ENCODE data around the gene POLL.

Gene POLL

DNA sequence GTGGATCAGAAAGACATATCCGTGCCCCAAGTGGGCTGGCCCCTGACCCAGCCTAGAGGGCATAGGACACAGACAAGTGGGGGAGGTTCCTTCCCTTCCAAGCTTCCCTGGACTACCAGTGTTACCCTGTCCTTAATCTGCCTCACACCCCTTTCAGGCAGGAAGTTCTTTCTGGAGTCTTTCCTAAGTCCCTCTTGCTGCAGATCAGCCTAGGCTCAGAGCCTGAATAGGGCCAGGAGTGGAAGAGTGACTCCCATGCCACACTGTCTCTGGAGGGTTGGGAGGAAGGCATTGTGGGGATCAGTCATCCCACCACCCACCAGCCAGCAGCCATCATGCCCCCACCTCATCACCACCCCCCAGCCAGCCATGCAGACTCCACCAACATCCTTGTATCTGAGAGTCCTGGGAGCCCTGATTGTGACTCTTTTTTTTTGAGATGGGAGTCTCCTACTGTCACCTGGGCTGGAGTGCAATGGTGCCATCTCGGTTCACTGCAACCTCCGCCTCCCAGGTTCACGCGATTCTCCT is 22.6 kb downstream of the POLL start:
- H3F3A ChIP-seq (ENCODE audit: control insufficient read depth, insufficient read depth), result no peaks in the 10 kb centered on the region
- no peaks in the 10 kb centered on the region for H3K9me3 ChIP-seq (ENCODE audit: control insufficient read depth, insufficient read depth, low read length)
- no peak overlapping the region for H3K4me3 ChIP-seq (ENCODE audit: low read length)
- no peaks in the 10 kb centered on the region for H3K79me2 ChIP-seq (ENCODE audit: control insufficient read depth, low read length)
- no peaks in the 10 kb centered on the region for H3K36me3 ChIP-seq (ENCODE audit: control insufficient read depth, low read length)
- H3K27ac ChIP-seq (ENCODE audit: low read depth, low read length), result no peak overlapping the region
- H3K4me2 ChIP-seq (ENCODE audit: low read length), result no peak overlapping the region
- no peaks in the 10 kb centered on the region; the same call in 1 of the 2 replicates for H4K20me1 ChIP-seq (ENCODE audit: control insufficient read depth, insufficient read depth, low read depth, low read length)
- peaks cover 20% of the 10 kb centered on the region for H3K4me1 ChIP-seq (ENCODE audit: control insufficient read depth, low read length)
- H3K9me2 ChIP-seq (replicated peaks; ENCODE audit: control insufficient read depth, low read length), result no peaks in the 10 kb centered on the region
- H3K27me3 ChIP-seq (ENCODE audit: control insufficient read depth, low read length), result peaks cover 47% of the 10 kb centered on the region
- TF ChIP-seq EZH2phosphoT487 (IDR thresholded peaks at IDR 0.05; ENCODE audit: borderline replicate concordance, low read length), result no peak
- TF ChIP-seq, protein P1, sequence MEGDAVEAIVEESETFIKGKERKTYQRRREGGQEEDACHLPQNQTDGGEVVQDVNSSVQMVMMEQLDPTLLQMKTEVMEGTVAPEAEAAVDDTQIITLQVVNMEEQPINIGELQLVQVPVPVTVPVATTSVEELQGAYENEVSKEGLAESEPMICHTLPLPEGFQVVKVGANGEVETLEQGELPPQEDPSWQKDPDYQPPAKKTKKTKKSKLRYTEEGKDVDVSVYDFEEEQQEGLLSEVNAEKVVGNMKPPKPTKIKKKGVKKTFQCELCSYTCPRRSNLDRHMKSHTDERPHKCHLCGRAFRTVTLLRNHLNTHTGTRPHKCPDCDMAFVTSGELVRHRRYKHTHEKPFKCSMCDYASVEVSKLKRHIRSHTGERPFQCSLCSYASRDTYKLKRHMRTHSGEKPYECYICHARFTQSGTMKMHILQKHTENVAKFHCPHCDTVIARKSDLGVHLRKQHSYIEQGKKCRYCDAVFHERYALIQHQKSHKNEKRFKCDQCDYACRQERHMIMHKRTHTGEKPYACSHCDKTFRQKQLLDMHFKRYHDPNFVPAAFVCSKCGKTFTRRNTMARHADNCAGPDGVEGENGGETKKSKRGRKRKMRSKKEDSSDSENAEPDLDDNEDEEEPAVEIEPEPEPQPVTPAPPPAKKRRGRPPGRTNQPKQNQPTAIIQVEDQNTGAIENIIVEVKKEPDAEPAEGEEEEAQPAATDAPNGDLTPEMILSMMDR (IDR thresholded peaks at IDR 0.05; ENCODE audit: low read depth, low read length, poor library complexity, severe bottlenecking), result no peak

DNA sequence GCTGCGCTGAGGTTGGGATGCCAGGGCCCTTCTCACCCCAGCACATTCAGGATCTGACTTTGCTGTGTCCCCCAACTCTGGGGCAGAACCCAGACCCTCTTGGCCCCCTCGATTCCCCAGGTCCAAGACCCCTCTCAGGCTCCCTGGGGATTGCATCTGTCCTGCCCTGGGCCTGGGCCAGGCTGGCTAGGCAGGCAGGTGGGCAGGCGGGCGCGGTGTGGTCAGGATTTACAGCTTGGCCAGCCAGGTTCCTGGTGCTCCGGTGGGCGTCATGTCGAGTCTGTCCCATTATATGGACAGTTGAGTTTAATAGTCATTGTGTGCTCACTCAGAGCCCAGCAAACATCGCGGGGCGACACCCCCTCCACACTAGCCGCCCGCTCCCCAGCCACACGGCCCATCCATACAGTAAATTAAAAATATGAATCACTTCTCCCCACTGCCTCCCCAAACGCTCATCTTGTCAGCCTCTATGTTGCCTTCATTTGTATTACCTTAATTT is 23.5 kb downstream of the POLL start:
- H4K20me1 ChIP-seq (ENCODE audit: control insufficient read depth, insufficient read depth, low read depth, low read length), result no peaks in the 10 kb centered on the region; the same call in 1 of the 2 replicates

DNA sequence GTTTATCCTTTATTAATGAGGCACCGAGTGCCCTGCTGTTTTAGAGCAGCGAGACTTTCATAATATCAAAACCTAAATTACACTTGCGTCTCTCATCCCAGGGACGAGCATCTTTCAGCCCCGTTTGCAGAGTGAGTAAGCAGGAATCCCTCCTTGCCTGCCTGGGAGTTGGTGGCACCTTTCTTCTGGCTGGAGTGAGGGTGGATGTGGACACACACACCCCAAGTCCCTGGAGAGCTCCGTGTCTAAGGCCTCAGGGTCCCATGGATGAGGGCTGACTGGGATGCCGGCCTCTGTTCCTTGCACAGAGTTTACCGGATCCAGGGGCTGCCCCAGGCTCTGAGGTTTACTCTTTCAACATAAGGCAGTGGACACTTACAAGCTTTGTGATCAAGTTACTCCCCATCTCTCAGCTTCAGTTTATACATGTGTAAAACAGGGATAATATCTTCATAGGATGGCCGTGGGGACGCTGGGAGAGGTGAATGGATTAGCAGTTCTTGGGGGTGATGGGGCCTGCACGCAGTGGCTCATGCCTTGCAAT is 24.5 kb downstream of the POLL start:
- TF ChIP-seq, protein P1 (IDR thresholded peaks at IDR 0.05; ENCODE audit: low read depth, low read length, poor library complexity, severe bottlenecking), result no peak
- TF ChIP-seq EZH2phosphoT487 (IDR thresholded peaks at IDR 0.05; ENCODE audit: borderline replicate concordance, low read length), result no peak
- no peak overlapping the region for H3K27ac ChIP-seq (ENCODE audit: low read depth, low read length)
- H3K27me3 ChIP-seq (ENCODE audit: control insufficient read depth, low read length), result peaks cover 33% of the 10 kb centered on the region
- H3K4me1 ChIP-seq (ENCODE audit: control insufficient read depth, low read length), result peaks cover 11% of the 10 kb centered on the region
- no peaks in the 10 kb centered on the region for H4K20me1 ChIP-seq (ENCODE audit: control insufficient read depth, insufficient read depth, low read depth, low read length)
- H3K4me2 ChIP-seq (ENCODE audit: low read length), result no peak overlapping the region
- no peaks in the 10 kb centered on the region for H3K36me3 ChIP-seq (ENCODE audit: control insufficient read depth, low read length)
- no peaks in the 10 kb centered on the region for H3K9me2 ChIP-seq (replicated peaks; ENCODE audit: control insufficient read depth, low read length)
- H3K9me3 ChIP-seq (ENCODE audit: control insufficient read depth, insufficient read depth, low read length), result no peaks in the 10 kb centered on the region
- H3F3A ChIP-seq (ENCODE audit: control insufficient read depth, insufficient read depth), result no peaks in the 10 kb centered on the region
- H3K79me2 ChIP-seq (ENCODE audit: control insufficient read depth, low read length), result no peaks in the 10 kb centered on the region
- H3K4me3 ChIP-seq (ENCODE audit: low read length), result no peak overlapping the region

More for the DNA sequence above, 23.5 kb downstream of the POLL start:
- Histone ChIP-seq H3K27ac (ENCODE audit: low read depth, low read length) (no peak overlapping the region), H3K4me3 (ENCODE audit: low read length) (no peak overlapping the region), H3K4me1 (ENCODE audit: control insufficient read depth, low read length) (peaks cover 13% of the 10 kb centered on the region), H3F3A (ENCODE audit: control insufficient read depth, insufficient read depth) (no peaks in the 10 kb centered on the region), H3K4me2 (ENCODE audit: low read length) (no peak overlapping the region), H3K79me2 (ENCODE audit: control insufficient read depth, low read length) (no peaks in the 10 kb centered on the region), H3K36me3 (ENCODE audit: control insufficient read depth, low read length) (no peaks in the 10 kb centered on the region), H3K9me2 (replicated peaks; ENCODE audit: control insufficient read depth, low read length) (no peaks in the 10 kb centered on the region), H3K9me3 (ENCODE audit: control insufficient read depth, insufficient read depth, low read length) (no peaks in the 10 kb centered on the region), H3K27me3 (ENCODE audit: control insufficient read depth, low read length) (peaks cover 43% of the 10 kb centered on the region)
- no peak for TF ChIP-seq EZH2phosphoT487 (IDR thresholded peaks at IDR 0.05; ENCODE audit: borderline replicate concordance, low read length)
- TF ChIP-seq, protein P1 (IDR thresholded peaks at IDR 0.05; ENCODE audit: low read depth, low read length, poor library complexity, severe bottlenecking), result no peak

Measured in DOHH2 (cell line).